ENCODE data around the gene CPS1.

The CPS1 gene

GRCh38 chr2:210556329-210556980 is at the start of gene CPS1:
CPS1 (plus strand) TSS chr2:210556599; CDS start chr2:210556734, 135 bp downstream.
- no peak for DNase-seq

DNA sequence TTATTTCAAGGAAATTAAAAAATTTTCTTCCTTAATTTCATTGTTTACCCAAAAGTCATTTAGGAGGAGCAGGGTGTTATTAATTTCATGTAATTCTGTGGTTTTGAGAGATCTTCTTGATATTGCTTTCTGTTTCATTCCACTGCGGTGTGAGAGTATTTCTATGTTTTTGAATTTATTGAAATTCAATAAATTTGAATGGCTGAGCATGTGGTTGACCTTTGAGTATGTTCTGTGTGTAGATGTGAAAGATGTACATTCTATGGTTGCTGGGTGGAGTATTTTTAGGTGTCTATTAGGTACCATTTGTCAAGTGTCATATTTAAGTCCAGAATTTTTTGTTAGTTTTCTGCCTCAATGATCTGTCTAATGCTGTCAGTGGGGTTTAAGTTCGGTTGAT is 40.5 kb upstream of the CPS1 start:
- DNase-seq = no peak

DNA sequence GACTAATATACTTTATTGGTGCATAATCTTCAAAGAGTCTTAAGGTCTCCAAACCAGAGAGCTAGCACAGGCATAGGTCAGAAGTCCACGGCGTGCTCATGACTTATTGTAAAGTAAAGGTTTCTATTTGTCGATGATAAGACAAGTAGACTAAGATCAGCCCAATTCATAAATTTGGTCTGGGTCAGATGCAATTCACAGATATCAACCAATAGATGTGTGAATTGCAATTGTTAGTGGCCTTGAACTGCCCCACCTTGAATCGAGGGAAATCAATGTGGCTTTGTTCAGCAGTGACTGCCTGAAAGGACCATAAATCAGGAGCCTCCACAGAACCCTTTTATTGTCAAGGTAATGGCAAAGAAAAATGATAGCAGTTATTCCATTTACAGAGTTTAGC is 39.1 kb upstream of the CPS1 start:
- no peak for DNase-seq

- DNase-seq = peak in 16 of 56 donors; percentile 3 to 69 (median 22)
These were observed 36.8 kb upstream of the CPS1 start for GRCh38 chr2:210519594-210519993.

DNA sequence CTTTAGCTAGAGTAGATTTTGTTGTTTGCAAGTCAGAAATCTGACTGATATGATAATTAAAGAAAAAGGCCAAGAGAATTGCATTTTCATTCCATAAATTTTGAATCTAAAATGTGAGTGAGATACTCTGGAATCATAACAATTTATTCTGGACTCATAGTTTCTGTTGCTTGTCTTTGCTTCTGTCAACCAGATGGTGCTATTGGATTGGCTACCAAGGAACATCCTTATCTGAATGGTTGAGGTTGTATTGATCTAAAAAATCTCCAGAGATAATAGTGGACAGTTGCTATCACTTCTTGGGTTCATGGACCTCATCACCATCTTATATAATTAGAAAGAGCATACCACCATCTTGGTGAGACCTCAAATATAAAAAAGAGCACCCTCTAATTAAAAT is 34.0 kb upstream of the CPS1 start:
- no peak for DNase-seq

DNA sequence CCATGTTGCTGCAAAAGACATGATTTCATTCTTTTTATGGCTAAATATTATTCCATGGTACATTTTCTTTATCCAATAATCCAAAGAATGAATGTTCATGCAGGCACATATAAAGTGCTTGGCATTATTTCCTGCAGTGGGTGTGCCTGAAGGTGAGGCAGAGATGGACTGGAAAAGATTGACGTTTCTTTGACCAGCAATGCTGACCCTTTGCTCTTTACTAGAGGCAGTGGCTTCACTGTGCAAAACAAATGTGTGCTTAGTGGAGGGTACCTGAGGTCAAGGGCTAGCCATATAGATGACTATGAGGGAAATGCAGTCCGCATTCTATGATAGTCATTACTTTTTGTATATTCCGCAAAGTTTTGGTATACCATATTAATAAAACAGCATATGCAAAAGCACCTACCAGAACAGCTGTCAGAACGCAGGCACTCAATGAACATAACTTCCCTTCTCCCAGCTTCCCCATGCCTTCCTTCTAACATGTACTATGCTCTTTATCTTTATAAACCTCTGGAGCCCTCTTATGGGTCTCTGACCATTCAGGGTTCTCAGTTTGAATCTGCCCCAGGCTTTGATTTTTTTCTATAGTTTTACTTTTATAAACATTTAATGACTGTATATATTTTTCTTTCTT is 32.6 kb upstream of the CPS1 start:
- no peak for DNase-seq

- DNase-seq = no peak
These were observed 31.9 kb upstream of the CPS1 start for GRCh38 chr2:210524533-210524932.

DNA sequence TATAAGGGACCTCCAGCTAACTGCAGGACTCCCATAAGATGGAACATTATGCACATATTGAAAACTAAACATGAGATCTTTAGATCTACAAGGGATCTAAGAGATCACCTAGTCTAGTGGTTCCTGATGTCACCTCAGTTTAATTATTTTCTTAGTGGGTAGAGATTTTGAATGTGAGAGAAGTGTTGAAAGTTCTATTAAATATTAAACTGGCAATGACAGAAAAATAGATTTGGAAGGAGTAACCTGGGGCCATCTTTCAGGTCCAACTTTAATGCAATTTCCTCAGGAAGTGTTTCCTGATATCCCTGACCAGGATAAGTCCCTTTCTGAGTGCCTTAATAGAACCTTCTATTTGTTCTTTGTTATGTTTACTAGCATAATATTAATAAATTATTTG is 29.1 kb upstream of the CPS1 start:
- no peak for DNase-seq

- no peak for DNase-seq
These were observed 27.7 kb upstream of the CPS1 start for GRCh38 chr2:210528716-210529115.

- no peak for DNase-seq
These were observed 25.3 kb upstream of the CPS1 start for GRCh38 chr2:210531050-210531449.

DNA sequence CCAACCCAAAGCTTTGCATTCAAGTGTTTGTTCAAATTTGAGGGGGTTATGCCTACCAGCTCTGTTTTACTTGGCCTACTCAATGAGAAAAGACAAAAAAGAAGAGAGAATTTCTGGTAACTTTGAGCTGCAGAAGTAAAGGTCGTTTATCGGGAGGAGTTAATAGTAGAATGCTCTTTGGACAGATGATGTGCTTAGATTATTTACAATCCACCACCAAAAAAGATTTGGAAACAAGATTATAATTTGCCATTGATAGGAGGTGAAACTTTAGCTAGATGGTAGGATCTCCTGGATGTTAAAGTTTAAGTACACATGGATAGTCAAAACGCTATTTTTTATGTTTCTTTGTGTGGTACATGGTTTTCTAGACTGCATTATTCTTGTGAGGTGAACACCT is 24.9 kb upstream of the CPS1 start:
- DNase-seq = no peak

- no peak for DNase-seq
These were observed 23.0 kb upstream of the CPS1 start for GRCh38 chr2:210533389-210533788.

- DNase-seq = no peak
These were observed 21.5 kb upstream of the CPS1 start for GRCh38 chr2:210534879-210535278.

DNA sequence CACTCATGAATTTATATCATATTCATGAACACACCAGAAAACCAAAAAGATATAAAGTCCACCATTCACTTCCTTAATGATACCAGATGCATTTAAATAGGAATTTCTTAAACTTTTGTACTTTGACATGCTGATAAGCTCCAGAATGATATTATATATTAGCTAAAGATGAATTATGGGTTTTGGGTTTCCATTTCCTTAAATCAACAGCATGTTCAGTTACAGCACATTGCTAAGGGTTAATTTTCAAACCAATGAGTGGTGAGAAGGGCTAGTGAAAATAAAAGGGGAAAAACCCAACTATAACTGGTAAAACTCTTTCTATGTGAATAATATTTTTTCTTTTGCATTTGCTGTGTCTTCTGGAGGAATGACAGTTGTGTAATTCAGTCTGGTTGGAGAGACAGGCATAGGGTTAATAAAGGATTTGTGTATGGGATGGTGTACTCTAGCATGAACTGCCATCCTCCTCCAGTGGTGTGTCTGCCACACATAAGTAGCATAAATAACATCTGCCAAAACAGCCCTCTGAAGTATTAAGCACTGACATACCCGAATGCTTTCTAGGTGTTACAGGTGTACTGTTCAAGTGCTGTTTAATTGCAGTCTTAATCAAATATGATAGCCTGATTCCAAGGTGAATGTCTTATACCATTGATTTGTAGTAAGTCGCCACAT is 19.3 kb upstream of the CPS1 start:
- no peak for DNase-seq

DNA sequence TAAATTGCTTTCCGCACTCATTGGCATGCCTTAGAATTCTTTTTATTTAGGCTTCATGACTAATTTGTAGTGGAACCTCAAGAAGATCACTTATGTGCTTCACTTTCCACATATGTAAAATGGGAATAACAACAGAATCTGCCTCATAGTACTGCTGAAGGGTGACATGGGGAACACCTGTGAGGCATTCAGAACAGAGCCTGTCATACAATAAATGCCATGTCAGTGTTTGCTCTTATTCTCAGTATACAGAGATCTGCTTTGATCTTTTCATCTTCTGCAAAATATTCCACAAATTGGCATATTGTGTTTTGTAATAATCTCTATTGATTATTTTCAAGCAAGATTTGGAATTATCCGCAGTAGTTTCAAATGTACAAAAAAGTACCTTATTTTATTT is 17.4 kb upstream of the CPS1 start:
- no peak for DNase-seq

DNA sequence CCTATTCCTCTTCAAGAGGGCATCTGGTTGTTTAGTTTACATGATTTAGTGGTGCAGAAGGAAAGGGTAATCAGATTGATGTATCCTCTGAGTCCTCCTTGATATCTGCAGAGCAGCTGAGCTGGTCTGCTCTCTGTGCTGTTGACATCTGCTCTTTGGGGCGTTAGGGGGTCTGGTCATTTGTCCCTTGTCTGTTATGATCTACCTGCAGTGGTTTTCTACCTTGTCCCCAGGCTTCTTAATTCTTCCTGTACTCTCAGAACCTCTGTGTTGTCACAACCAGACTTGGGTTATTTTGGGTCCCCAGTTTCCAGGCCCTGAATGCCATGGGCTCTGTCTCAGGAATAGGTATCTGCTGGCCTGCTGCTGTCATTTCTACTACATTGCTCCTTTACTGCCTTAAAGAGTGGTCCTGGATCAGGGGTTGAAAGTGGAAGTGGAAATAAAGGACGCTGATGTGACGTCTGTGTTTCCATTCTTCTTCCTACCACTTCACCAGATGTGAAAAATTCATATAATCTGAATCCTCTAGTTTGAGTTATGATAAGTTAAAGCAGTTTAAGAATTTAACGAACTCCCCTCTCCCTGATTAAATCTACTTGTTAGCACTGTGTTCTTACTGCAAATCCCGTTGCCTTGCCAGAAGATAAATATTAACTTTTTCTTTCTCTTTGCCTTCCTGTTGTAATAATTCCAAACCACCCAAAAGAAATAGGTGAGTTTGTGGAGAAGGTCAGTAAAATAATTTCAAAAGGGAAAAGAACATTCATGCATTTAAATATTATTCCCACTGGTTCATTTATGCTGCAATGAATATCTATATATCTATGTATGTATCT is 16.6 kb upstream of the CPS1 start:
- no peak for DNase-seq

DNA sequence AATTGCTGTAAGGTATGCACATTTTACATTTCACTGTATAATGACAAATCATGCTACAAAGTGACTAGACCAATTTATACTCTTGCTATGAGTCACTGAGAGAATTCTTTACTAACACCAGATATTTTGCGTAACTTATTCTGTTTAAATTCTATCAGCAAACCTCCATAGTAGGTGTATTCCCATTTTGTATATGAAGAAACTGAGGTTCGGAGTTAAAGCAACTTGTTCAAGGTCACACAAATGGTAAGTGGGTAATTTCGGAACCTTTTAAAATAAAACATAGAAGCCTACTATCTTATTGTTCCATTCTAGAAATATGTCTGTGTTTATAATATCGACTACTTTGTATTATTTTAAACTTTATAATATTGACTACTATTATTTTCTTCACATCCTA is 15.9 kb upstream of the CPS1 start:
- DNase-seq = no peak

GRCh38 chr2:210540900-210541289 is 15.5 kb upstream of the CPS1 start:
- DNase-seq = no peak

- no peak for DNase-seq
These were observed 15.0 kb upstream of the CPS1 start for GRCh38 chr2:210541290-210541902.

- DNase-seq = no peak
These were observed 12.3 kb upstream of the CPS1 start for GRCh38 chr2:210544007-210544590.

DNA sequence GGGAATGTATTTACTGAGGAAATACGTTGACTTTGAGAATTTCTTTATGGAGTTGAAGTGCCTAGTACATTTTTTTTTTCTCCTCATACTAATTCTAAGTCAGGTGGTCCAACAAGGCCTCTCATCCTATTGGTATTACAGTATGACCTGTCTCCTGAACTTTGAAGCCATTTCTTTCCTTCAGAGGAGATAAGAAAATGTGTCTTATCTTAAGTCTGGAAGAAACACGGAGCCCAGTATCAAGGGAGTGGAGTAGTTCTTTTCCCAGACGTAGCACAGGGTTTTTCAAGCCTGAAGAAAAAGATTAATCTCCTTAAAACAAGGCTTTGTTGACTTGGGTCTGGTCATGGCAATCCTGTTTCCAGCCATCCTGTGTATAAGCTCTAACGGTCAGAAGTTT is 11.6 kb upstream of the CPS1 start:
- no peak for DNase-seq
